ENCODE data around the gene HIPK2. TPM values are rescaled to one million over a fixed set of nuclear protein-coding genes. Genes with fewer than 3 reads are reported as not detected.

The HIPK2 gene
- total RNA-seq, 1 donor = 28.8 TPM

GRCh38 chr7:139680676-139681462 is 96.9 kb downstream of the HIPK2 start:
- peak; percentile 96 for DNase-seq (ENCODE audit: low read depth)
- TF ChIP-seq CTCF (IDR thresholded peaks at IDR 0.05; ENCODE audit: insufficient read depth, low read length) = no peak
- no peak overlapping the region for H3K4me3 ChIP-seq (ENCODE audit: low read depth, low read length)

- no peak for TF ChIP-seq CTCF (IDR thresholded peaks at IDR 0.05; ENCODE audit: insufficient read depth, low read length)
- H3K4me3 ChIP-seq (ENCODE audit: low read depth, low read length) = no peak overlapping the region
- DNase-seq (ENCODE audit: low read depth) = peak; percentile 30
Measured at GRCh38 chr7:139679731-139680594, 97.8 kb downstream of the HIPK2 start.

GRCh38 chr7:139676390-139676789 is 101.4 kb downstream of the HIPK2 start:
- no peak for DNase-seq (ENCODE audit: low read depth)
- H3K4me3 ChIP-seq (ENCODE audit: low read depth, low read length) = no peak overlapping the region
- TF ChIP-seq CTCF (IDR thresholded peaks at IDR 0.05; ENCODE audit: insufficient read depth, low read length) = no peak

GRCh38 chr7:139675127-139676125 is 102.4 kb downstream of the HIPK2 start:
- DNase-seq (ENCODE audit: low read depth) = peak; percentile 51
- no peak for TF ChIP-seq CTCF (IDR thresholded peaks at IDR 0.05; ENCODE audit: insufficient read depth, low read length)
- no peak overlapping the region for H3K4me3 ChIP-seq (ENCODE audit: low read depth, low read length)

GRCh38 chr7:139674752-139675126 is 103.1 kb downstream of the HIPK2 start:
- no peak for DNase-seq (ENCODE audit: low read depth)
- H3K4me3 ChIP-seq (ENCODE audit: low read depth, low read length) = no peak overlapping the region
- no peak for TF ChIP-seq CTCF (IDR thresholded peaks at IDR 0.05; ENCODE audit: insufficient read depth, low read length)

- no peak overlapping the region for H3K4me3 ChIP-seq (ENCODE audit: low read depth, low read length)
- TF ChIP-seq CTCF (IDR thresholded peaks at IDR 0.05; ENCODE audit: insufficient read depth, low read length) = no peak
- DNase-seq (ENCODE audit: low read depth) = no peak
Measured at GRCh38 chr7:139674341-139674740, 103.5 kb downstream of the HIPK2 start.
